Muscle of arm (tissue), 12 donors: ENCODE results near the gene PFKL. TPM values are rescaled to one million over a fixed set of nuclear protein-coding genes. Genes with fewer than 3 reads are reported as not detected.
"Not testable (repeated sequence)": the region's sequence is repeated elsewhere in the genome, so short reads cannot be mapped to it uniquely, and the experiment has no call there.

Source experiments
- DNase-seq: peaks from one replicate; pipeline ENCODE4 v3.0.0-alpha.2; 2013
- polyA plus RNA-seq, 12 donors: library from polyadenylated mRNA; unstranded; fragments of 120-200 nt; gene quantifications; one replicate each; pipeline ENCODE4 v1.2.1, GENCODE V29; 2013; ENCODE audit not compliant: insufficient read length in 12 of 12

PFKL gene
- polyA plus RNA-seq, 12 donors = 38.5 to 85.1 (median 52.2) TPM; not detected in 1

GRCh38 chr21:44291936-44292811 lies 7.7 kb upstream of the PFKL start:
- DNase-seq = no peak

GRCh38 chr21:44292812-44293195 lies 7.0 kb upstream of the PFKL start:
- DNase-seq = no peak

GRCh38 chr21:44293551-44294231 lies 6.2 kb upstream of the PFKL start:
- DNase-seq = no peak

GRCh38 chr21:44294391-44295162 lies 5.3 kb upstream of the PFKL start:
- DNase-seq = peak; percentile 79

GRCh38 chr21:44295163-44295573 lies 4.7 kb upstream of the PFKL start:
- peak; percentile 39 for DNase-seq

GRCh38 chr21:44295646-44296045 lies 4.2 kb upstream of the PFKL start:
- no peak for DNase-seq

- DNase-seq = no peak
Observed at GRCh38 chr21:44296103-44296519, 3.7 kb upstream of the PFKL start.

GRCh38 chr21:44296916-44297315 lies 2.9 kb upstream of the PFKL start:
- no peak for DNase-seq

- peak; percentile 89 for DNase-seq
Observed at GRCh38 chr21:44297525-44298290, 2.1 kb upstream of the PFKL start.

GRCh38 chr21:44298301-44298700 lies 1.6 kb upstream of the PFKL start:
- DNase-seq = no peak

GRCh38 chr21:44299085-44299457 lies 782 bp upstream of the PFKL start:
- DNase-seq = no peak

- peak; percentile 52 for DNase-seq
Observed at GRCh38 chr21:44300262-44300959, 558 bp downstream of the PFKL start.

GRCh38 chr21:44301141-44301540 lies 1.3 kb downstream of the PFKL start:
- no peak for DNase-seq

GRCh38 chr21:44301961-44302406 lies 2.1 kb downstream of the PFKL start:
- DNase-seq = no peak

- DNase-seq = not testable (repeated sequence)
Observed at GRCh38 chr21:44302573-44303401, 2.9 kb downstream of the PFKL start.

- no peak for DNase-seq
Observed at GRCh38 chr21:44303490-44303981, 3.7 kb downstream of the PFKL start.

GRCh38 chr21:44304011-44304616 lies 4.3 kb downstream of the PFKL start:
- DNase-seq = no peak

GRCh38 chr21:44304877-44305293 lies 5.0 kb downstream of the PFKL start:
- DNase-seq = no peak

- no peak for DNase-seq
Observed at GRCh38 chr21:44305691-44306090, 5.8 kb downstream of the PFKL start.
